Measurements from ENCODE around the gene HPCAL1.

DNA sequence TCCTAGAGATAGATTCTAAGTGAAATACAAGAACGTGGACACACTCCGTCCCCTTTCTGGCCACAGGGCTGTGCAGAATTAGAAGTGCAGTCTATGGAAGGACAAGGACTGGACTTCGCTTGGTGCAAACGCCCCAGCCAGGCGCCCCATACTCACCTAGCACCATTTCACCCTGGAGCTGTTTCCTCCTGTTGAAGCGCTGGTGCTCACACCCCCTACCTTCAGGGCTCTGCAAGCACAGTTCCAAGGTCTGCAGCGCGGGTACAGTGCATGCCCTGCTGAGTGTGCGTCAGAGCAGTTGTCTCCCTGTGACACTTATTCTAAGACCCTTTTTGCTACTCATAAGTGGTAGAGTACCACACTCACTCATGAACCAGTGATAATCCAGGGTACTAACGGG is 3.0 kb downstream of the HPCAL1 start:
- TF ChIP-seq, protein P1, sequence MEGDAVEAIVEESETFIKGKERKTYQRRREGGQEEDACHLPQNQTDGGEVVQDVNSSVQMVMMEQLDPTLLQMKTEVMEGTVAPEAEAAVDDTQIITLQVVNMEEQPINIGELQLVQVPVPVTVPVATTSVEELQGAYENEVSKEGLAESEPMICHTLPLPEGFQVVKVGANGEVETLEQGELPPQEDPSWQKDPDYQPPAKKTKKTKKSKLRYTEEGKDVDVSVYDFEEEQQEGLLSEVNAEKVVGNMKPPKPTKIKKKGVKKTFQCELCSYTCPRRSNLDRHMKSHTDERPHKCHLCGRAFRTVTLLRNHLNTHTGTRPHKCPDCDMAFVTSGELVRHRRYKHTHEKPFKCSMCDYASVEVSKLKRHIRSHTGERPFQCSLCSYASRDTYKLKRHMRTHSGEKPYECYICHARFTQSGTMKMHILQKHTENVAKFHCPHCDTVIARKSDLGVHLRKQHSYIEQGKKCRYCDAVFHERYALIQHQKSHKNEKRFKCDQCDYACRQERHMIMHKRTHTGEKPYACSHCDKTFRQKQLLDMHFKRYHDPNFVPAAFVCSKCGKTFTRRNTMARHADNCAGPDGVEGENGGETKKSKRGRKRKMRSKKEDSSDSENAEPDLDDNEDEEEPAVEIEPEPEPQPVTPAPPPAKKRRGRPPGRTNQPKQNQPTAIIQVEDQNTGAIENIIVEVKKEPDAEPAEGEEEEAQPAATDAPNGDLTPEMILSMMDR (IDR thresholded peaks at IDR 0.05), result peak in 2 of 3 experiments; percentile 5 to 13
- no peak for TF ChIP-seq POLR2A (IDR thresholded peaks at IDR 0.05)

Data from testis (tissue), 2 donors.